HCT116 (cell line): ENCODE measurements around the gene SNAPC2.

Experiments used
- CEBPB ChIP-seq: IDR thresholded peaks from 2 replicates; pipeline ENCODE4 v1.6.1; 2012; ENCODE audit warnings: low read depth
- EZH2 ChIP-seq: fragments of 200-600 bp; sonication (generic); IDR thresholded peaks from 2 replicates; pipeline ENCODE4 v1.6.1; 2017; ENCODE audit warnings: antibody characterized with exemption, mixed run types
- POLR2A ChIP-seq: IDR thresholded peaks from 2 replicates; pipeline ENCODE4 v1.7.0; 2011; ENCODE audit warnings: borderline replicate concordance; ENCODE audit not compliant: insufficient read depth, insufficient read length; ENCODE audit errors: extremely low read depth
- POLR2AphosphoS5 ChIP-seq: IDR thresholded peaks from 2 replicates; pipeline ENCODE4 v1.6.1; 2011; ENCODE audit warnings: mild to moderate bottlenecking, low read depth, low read length, moderate library complexity
- SRF ChIP-seq: IDR thresholded peaks from 2 replicates; pipeline ENCODE4 v1.6.1; 2012; ENCODE audit warnings: low read depth
- TCF7L2 ChIP-seq: IDR thresholded peaks from 2 replicates; pipeline ENCODE4 v1.7.0; 2011; ENCODE audit warnings: borderline replicate concordance, inconsistent platforms; ENCODE audit not compliant: insufficient read depth, insufficient read length; ENCODE audit errors: extremely low read depth
- ZFX ChIP-seq: fragments of 450-650 bp; IDR thresholded peaks from 2 replicates; pipeline ENCODE4 v1.6.1; 2017
- ZNF274 ChIP-seq: fragments of 200-500 bp; sonication (Bioruptor generic); IDR thresholded peaks from 2 replicates; pipeline ENCODE4 v1.6.1; 2014; ENCODE audit warnings: mild to moderate bottlenecking, low read depth, low read length, inconsistent platforms
- TF ChIP-seq, protein P1 (sequence below), 3 experiments: fragments of 200-600 bp in 1 of 3; sonication (generic) in 1 of 3; IDR thresholded peaks in 2 of 3; conservative IDR thresholded peaks in 1 of 3; 2 replicates each; pipeline ENCODE4 v1.5.1; 2012 to 2017; ENCODE audit warnings: low read depth in 2 of 3, low read length in 2 of 3, antibody characterized with exemption in 1 of 3, borderline replicate concordance in 1 of 3, control low read depth in 1 of 3, mild to moderate bottlenecking in 1 of 3, mixed read lengths in 1 of 3, mixed run types in 1 of 3, moderate library complexity in 1 of 3; ENCODE audit not compliant: insufficient read depth in 1 of 3
- TF ChIP-seq, protein P2 (sequence below): IDR thresholded peaks from 2 replicates; pipeline ENCODE4 v1.6.1; 2012
- TF ChIP-seq, protein P3 (sequence below): IDR thresholded peaks from 2 replicates; pipeline ENCODE4 v1.6.1; 2012
- TF ChIP-seq, protein P4 (sequence below): IDR thresholded peaks from 2 replicates; pipeline ENCODE4 v1.6.1; 2012; ENCODE audit warnings: low read depth
- TF ChIP-seq, protein P5 (sequence below): IDR thresholded peaks from 2 replicates; pipeline ENCODE4 v1.6.1; 2011; ENCODE audit warnings: mild to moderate bottlenecking, low read length, moderate library complexity; ENCODE audit not compliant: insufficient replicate concordance; ENCODE audit errors: extremely low read depth

DNA sequence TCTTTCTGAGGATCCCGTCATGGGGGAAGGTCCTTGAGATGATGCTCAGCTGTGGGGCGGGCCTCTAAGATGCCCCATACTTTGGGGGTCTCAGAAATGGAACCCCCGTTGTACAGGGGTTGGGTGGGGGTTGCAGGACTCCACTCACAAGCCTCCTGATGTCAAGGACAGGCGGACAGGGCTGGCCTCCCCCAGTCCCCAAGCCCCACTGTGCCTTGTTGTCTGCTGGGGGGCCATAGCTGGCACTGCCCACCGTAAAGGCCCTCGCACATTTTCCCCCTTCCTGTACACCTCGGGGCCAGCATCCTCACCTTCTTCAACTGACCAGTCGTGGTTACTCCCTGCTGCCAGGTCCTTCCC lies 2.7 kb downstream of the SNAPC2 start:
- TF ChIP-seq TCF7L2 (no peak), ZNF274 (no peak), EZH2 (no peak), POLR2A (no peak), ZFX (no peak), CEBPB (no peak), SRF (no peak), POLR2AphosphoS5 (no peak)
- TF ChIP-seq, protein P1, sequence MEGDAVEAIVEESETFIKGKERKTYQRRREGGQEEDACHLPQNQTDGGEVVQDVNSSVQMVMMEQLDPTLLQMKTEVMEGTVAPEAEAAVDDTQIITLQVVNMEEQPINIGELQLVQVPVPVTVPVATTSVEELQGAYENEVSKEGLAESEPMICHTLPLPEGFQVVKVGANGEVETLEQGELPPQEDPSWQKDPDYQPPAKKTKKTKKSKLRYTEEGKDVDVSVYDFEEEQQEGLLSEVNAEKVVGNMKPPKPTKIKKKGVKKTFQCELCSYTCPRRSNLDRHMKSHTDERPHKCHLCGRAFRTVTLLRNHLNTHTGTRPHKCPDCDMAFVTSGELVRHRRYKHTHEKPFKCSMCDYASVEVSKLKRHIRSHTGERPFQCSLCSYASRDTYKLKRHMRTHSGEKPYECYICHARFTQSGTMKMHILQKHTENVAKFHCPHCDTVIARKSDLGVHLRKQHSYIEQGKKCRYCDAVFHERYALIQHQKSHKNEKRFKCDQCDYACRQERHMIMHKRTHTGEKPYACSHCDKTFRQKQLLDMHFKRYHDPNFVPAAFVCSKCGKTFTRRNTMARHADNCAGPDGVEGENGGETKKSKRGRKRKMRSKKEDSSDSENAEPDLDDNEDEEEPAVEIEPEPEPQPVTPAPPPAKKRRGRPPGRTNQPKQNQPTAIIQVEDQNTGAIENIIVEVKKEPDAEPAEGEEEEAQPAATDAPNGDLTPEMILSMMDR (IDR thresholded peaks at IDR 0.05 in 2 of 3, conservative IDR thresholded peaks at IDR 0.05 in 1 of 3; ENCODE audit: borderline replicate concordance in 1 of 3, insufficient read depth in 1 of 3, low read depth in 2 of 3, low read length in 2 of 3), result no peak
- TF ChIP-seq, protein P2, sequence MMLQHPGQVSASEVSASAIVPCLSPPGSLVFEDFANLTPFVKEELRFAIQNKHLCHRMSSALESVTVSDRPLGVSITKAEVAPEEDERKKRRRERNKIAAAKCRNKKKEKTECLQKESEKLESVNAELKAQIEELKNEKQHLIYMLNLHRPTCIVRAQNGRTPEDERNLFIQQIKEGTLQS, result no peak
- TF ChIP-seq, protein P3, sequence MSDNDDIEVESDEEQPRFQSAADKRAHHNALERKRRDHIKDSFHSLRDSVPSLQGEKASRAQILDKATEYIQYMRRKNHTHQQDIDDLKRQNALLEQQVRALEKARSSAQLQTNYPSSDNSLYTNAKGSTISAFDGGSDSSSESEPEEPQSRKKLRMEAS, result no peak
- TF ChIP-seq, protein P4, sequence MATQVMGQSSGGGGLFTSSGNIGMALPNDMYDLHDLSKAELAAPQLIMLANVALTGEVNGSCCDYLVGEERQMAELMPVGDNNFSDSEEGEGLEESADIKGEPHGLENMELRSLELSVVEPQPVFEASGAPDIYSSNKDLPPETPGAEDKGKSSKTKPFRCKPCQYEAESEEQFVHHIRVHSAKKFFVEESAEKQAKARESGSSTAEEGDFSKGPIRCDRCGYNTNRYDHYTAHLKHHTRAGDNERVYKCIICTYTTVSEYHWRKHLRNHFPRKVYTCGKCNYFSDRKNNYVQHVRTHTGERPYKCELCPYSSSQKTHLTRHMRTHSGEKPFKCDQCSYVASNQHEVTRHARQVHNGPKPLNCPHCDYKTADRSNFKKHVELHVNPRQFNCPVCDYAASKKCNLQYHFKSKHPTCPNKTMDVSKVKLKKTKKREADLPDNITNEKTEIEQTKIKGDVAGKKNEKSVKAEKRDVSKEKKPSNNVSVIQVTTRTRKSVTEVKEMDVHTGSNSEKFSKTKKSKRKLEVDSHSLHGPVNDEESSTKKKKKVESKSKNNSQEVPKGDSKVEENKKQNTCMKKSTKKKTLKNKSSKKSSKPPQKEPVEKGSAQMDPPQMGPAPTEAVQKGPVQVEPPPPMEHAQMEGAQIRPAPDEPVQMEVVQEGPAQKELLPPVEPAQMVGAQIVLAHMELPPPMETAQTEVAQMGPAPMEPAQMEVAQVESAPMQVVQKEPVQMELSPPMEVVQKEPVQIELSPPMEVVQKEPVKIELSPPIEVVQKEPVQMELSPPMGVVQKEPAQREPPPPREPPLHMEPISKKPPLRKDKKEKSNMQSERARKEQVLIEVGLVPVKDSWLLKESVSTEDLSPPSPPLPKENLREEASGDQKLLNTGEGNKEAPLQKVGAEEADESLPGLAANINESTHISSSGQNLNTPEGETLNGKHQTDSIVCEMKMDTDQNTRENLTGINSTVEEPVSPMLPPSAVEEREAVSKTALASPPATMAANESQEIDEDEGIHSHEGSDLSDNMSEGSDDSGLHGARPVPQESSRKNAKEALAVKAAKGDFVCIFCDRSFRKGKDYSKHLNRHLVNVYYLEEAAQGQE, result no peak
- TF ChIP-seq, protein P5, sequence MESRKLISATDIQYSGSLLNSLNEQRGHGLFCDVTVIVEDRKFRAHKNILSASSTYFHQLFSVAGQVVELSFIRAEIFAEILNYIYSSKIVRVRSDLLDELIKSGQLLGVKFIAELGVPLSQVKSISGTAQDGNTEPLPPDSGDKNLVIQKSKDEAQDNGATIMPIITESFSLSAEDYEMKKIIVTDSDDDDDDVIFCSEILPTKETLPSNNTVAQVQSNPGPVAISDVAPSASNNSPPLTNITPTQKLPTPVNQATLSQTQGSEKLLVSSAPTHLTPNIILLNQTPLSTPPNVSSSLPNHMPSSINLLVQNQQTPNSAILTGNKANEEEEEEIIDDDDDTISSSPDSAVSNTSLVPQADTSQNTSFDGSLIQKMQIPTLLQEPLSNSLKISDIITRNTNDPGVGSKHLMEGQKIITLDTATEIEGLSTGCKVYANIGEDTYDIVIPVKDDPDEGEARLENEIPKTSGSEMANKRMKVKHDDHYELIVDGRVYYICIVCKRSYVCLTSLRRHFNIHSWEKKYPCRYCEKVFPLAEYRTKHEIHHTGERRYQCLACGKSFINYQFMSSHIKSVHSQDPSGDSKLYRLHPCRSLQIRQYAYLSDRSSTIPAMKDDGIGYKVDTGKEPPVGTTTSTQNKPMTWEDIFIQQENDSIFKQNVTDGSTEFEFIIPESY, result no peak
